ENCODE data around the gene PERM1. TPM values are rescaled to one million over a fixed set of nuclear protein-coding genes. Genes with fewer than 3 reads are reported as not detected.

Gene PERM1
- total RNA-seq, 2 experiments from 2014 or later: not detected

- Mint-ChIP-seq H3K9me3 (no peaks in the 10 kb centered on the region), H3K36me3 (no peaks in the 10 kb centered on the region), H3K27ac (no peak overlapping the region), H3K4me3 (no peak overlapping the region), H3K4me1 (peaks cover 5% of the 10 kb centered on the region), H3K27me3 (peaks cover 61% of the 10 kb centered on the region)
- no peak for DNase-seq
Measured at GRCh38 chr1:925561-926421, 56.1 kb downstream of the PERM1 start.

Other genes starting within 250 kb of the PERM1 start
- gene SAMD11, start 58.2 kb downstream of the PERM1 start, total RNA-seq: not detected
- gene NOC2L, start 22.8 kb downstream of the PERM1 start, total RNA-seq: 100 to 1,000 TPM; 176 to 185 TPM
- 10 to 100 TPM; 19.5 to 22.5 TPM for gene KLHL17, start 21.5 kb downstream of the PERM1 start, total RNA-seq
- 1 to 10 TPM in 1 of 2 experiments, under 1 TPM in 1; 0.85 to 1.3 TPM for gene PLEKHN1, start 15.6 kb downstream of the PERM1 start, total RNA-seq
- gene HES4, start 18.0 kb upstream of the PERM1 start, total RNA-seq: 1 to 10 TPM in 1 of 2 experiments, under 1 TPM in 1; 0.93 to 1.1 TPM
- gene ISG15, start 31.4 kb upstream of the PERM1 start, total RNA-seq: 10 to 100 TPM; 71.7 to 78.4 TPM
- 10 to 100 TPM; 30.4 to 30.5 TPM for gene AGRN, start 38.0 kb upstream of the PERM1 start, total RNA-seq
- gene RNF223, start 92.2 kb upstream of the PERM1 start, total RNA-seq: not detected
- gene C1orf159, start 134.0 kb upstream of the PERM1 start, total RNA-seq: 10 to 100 TPM; 18.9 to 19.0 TPM
- gene TTLL10, start 191.8 kb upstream of the PERM1 start, total RNA-seq: not detected
- gene TNFRSF18, start 224.5 kb upstream of the PERM1 start, total RNA-seq: 10 to 100 TPM; 52.5 to 53.3 TPM
- gene TNFRSF4, start 232.1 kb upstream of the PERM1 start, total RNA-seq: 100 to 1,000 TPM; 110 to 111 TPM
- 10 to 100 TPM; 85.9 to 95.9 TPM for gene SDF4, start 249.9 kb upstream of the PERM1 start, total RNA-seq